ENCODE data around the gene COBLL1.

DNA sequence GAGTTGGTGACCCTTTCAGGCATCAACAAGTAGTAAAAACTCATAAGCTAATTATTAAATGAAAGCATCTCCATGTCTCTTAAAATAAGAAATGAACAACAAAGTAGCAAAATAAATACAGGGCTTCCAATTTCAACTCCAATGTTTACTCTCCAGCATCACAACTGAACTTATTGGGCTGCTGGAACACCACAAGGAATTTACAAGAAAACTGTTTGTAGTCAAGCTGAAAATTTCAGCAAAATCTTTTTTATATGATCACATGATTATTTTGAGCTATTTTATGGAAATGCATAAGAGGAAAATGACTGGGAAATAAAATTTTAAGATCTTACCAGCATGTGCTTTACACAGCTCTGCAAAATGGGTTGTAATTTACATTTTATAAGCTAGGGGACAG, 28.1 kb downstream of the COBLL1 start:
- TF ChIP-seq, protein P1, sequence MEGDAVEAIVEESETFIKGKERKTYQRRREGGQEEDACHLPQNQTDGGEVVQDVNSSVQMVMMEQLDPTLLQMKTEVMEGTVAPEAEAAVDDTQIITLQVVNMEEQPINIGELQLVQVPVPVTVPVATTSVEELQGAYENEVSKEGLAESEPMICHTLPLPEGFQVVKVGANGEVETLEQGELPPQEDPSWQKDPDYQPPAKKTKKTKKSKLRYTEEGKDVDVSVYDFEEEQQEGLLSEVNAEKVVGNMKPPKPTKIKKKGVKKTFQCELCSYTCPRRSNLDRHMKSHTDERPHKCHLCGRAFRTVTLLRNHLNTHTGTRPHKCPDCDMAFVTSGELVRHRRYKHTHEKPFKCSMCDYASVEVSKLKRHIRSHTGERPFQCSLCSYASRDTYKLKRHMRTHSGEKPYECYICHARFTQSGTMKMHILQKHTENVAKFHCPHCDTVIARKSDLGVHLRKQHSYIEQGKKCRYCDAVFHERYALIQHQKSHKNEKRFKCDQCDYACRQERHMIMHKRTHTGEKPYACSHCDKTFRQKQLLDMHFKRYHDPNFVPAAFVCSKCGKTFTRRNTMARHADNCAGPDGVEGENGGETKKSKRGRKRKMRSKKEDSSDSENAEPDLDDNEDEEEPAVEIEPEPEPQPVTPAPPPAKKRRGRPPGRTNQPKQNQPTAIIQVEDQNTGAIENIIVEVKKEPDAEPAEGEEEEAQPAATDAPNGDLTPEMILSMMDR (IDR thresholded peaks at IDR 0.05), result no peak
- TF ChIP-seq POLR2A (IDR thresholded peaks at IDR 0.05), result no peak
